GM18868 (cell line): ENCODE measurements around the gene ATG10.
A peak's percentile ranks its signal among the peaks of the same experiment; 100 is the strongest.
"Not testable (repeated sequence)": the region's sequence is repeated elsewhere in the genome, so short reads cannot be mapped to it uniquely, and the experiment has no call there.

Source experiments
- ATAC-seq: cut with Tn5 transposase; IDR thresholded peaks from one replicate; pipeline ENCODE4 v1.9.1; 2021; ENCODE audit warnings: mild to moderate bottlenecking, moderate library complexity; ENCODE audit not compliant: unreplicated experiment

ATG10 gene

DNA sequence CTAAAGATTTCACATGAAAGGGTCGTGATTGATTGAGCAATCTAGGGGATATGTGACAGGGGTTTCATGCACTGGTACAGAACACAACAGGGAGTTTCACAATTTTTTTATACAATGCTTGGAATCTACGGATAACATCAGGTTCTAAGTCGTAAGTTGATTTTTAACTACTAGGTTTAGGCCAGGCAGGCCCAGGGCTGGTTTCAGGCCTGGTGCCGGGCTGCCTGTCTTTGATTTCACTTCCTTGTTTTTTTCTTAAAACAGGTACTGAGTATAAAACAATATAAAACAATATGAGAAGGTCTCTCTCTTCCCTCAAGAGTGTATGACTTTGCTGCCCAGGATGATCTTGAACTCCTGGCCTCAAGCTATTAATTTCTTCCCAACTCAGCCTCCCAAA is 301.6 kb downstream of the ATG10 start:
- ATAC-seq = not testable (repeated sequence)

DNA sequence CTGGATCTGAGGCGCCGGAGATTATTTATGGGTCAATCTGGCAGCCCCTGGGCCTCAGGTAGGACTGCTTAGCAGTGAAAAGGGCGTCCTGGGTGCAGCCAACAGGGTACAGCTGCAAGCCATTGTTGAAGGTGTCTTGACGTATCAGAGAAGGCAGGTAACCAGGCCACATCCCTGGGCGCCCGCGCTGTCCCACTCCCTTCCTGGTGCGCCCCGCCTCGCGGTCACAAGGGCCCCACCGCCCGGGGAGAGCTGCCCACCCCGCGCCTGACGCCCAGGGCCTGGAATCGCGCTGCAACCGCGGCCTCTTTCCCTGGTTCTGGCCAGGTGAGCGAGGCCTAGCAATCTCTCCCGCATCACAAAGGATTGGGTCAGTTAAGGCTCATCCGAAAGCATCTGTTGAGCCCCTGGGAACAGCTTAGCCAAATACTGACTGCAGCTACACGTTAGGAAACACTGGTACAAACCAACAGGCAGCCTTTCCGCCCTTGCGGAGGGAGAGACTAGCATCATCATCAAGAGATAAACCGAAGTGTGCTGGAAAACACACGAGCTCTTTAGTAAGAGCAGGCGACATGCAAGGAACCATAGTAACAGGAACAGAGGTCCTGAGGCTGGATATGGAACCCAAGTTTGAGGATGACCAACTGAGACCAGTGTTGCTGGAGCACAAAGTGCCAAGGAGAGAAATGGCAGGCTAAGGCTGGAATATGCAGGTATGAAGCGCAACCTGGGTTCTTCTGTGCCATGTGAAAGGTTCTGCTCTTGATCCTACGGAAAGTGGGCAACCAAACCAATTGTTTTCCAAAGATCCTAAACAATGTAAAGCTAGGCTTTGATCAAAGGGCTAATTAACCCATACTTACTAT is 302.8 kb downstream of the ATG10 start:
- no peak for ATAC-seq

DNA sequence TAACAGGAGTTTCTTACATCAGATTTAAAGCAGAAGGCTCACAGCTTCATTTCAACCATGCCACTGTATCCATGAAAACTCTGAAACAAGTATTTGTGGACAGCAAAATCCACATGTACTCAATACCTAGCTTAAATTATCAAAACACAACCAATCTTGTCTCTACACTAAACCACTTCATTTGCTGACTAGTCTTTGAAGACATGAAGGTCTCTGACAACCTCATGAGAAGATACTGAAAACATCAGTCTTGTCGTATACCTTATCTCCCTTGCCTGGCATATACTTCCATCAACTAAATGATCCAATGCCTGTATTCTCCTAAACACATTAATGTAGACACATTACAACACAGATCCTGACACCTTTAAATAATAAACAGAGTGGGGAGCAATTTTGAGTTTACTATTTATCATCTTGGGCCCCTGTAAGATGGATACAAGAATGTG is 303.4 kb downstream of the ATG10 start:
- no peak for ATAC-seq

DNA sequence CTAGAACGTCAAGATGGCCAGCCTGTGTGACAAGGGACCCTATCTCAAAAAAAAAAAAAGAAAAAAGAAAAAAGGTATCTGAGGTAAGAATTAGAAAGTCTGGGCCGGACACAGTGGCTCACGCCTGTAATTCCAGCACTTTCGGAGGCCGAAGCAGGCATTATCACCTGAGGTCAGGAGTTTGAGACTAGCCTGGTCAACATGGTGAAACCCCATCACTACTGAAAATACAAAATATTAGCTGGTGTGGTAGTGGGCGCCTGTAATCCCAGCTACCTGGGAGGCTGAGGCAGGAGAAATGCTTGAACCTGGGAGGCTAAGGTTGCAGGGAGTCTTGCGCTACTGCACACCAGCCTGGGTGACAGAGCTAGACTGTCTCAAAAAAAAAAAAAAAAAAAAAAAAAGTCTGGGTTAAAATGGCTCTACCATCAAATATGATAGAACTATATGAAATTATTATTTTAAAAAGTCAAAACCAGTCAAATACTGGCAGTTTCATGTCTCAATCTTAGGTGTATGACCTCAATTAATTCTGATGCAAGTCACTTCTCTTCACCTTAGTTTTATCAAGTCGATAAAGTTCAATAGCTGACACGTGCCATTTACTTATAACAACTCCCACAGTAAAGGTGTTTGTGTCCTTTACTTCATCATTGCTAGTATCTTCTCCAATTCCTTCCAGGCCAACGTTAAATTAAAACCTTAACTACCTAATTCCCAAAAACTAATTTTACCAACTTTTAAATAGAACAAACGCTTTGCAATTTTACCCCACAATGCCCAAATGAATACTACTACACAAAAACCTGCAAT is 305.2 kb downstream of the ATG10 start:
- ATAC-seq = no peak

DNA sequence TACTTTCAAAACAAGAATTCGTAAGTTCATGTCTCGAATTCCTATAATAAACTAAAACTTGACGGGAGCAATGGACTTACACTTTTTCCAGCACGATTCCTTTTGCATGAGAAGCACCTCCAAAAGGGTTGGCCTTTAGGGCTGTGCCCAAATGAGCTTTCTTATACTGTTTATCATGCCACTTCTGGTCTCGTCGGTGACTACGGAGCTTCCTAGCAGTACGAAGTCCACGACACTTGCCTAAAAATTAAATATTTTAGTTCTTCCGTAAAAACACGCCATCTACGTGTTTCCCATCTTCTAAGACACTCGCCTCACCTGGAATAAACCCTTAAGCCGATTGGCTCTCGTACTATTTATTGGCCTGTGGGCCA is 305.8 kb downstream of the ATG10 start:
- ATAC-seq = no peak

DNA sequence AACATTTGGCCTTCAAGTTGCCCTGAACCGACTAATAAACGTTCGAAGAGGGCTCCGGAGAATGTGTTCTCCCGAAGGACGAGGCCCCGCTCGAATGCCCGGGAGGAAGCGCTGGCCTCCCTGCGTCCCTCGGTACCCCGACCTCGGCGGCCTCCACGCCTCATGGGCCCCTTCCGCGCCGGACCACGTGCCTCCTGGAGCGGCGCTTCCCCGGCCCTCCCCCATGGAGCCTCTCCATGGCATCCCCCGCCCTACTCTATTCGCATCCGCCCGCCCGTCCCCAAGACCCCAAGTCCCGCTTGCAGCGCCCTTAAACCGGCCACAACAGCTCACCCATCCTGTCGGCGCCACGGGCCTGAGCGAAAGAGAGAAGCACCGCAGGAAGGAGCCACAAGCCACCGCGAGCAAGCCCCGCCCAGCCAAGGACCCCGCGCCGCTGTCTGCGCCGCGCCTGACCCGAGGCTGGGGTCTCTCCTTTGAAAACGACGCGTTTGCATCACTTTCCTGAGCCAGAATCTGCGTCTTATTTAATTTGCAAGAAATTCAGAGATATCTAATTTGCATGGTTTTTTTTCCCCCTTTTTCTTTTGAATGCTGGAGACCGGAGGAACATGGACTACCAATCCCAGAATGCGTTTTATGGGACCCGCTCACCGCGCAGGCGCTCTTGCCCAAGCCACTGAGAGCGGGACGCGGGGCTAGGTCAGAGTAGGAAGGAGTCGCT is 306.3 kb downstream of the ATG10 start, which contains the start of gene RPS23:
RPS23 (minus strand) TSS at position 368 of the 724 bp plus-strand sequence; CDS start at position 337, 31 bp downstream.
- ATAC-seq = peak; percentile 92

DNA sequence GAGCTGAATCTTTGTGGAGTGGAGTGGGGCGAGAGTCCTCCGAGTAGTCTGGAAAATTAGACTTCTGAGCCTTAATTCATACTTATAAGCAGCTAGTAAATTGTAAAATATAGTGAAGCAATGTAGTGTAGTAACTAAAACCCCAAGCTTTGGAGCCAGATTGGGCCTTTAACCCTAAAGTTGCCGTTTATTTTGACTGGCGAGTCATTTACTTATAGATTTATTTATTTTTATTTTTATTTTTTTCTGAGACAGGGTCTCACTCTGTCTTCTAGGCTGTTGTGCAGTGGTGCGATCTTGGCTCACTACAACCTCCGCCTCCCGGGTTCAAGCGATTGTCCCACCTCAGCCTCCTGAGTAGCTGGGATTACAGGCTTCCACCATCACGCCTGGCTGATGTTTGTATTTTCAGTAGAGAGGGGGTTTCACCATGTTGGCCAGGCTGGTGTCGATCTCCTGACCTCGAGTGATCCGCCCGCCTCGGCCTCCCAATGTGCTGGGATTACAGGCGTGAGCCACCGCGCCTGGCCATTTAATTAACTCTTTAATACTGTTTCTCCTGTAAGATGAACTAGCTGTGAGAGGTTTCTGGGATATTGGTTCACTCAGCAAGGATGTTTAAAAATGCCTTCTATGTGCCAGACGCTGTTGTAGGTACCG is 307.0 kb downstream of the ATG10 start:
- ATAC-seq = no peak

DNA sequence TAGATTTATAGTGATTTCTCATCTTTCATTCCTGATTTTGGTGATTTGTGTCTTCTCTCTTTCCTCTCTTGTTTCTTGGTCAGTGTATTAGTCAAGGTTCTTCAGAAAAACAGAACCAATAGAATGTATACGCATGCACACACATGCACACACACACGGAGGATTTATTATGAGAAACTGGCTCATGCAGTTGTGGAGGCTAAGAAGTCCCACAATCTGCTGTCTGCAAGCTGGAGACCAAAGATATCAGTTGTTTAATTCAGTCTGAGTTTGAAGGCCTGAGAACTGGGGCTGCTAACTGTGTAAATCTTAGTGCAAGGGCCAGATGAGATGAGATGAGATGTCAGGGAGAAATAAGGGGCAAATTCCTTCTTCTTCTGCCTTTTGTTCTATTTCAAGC is 312.1 kb downstream of the ATG10 start:
- ATAC-seq = no peak

DNA sequence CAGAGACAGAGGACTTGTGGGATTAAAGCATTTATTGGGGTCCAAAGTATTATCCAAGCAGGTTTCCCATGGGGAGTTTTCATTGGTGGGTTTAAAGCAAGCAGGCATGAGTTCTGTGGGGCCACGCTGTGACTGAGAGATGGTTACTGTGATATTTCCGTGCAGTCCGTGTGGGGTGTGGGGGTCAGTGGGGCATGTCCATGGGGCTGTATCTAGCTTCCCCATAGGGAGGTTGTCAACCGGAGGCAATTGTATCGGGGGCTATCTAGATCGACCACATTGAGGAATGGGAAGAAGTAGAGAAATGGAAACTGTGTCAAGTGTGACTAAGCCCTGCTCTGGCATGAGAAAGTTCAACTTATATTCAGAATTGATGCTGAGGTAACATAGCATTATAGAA is 313.4 kb downstream of the ATG10 start:
- no peak for ATAC-seq

DNA sequence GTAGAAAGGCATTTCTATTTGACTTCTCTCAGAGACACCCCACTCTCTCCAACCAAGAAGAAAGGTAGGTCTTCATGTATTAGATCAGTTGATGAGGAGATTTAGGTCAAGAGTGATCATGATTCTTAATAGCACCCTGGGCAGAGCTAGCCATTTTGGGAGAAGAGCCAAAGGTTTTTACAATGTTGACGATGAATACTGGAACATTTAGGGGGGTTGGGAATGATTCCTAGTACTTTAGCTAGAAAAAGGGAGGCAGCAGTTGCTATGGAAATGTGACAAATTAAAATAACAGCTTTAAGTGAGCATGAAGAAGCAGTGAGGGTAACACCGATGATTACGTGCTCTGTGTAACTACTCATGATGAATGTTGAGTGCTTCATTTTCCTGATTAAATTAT is 315.8 kb downstream of the ATG10 start:
- no peak for ATAC-seq

DNA sequence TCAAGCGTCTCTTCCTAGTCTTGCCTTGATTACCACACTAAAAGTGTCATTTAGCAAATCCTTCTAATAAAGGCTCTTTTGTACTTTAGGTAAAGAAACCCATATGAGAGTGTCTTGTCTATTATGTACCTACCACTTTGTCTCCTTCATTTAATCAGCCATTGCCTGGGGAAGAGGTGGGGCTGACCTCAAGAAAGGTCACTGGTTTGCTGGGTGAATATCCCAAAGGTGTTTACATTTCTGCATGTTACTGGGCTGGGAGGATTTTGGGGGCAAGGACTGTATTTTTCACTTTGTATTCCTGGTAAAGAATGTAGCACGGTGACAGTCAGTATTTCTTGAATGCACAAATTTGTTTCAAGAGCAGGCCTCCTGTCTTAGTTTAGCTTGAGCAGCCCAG is 318.2 kb downstream of the ATG10 start:
- ATAC-seq = no peak

DNA sequence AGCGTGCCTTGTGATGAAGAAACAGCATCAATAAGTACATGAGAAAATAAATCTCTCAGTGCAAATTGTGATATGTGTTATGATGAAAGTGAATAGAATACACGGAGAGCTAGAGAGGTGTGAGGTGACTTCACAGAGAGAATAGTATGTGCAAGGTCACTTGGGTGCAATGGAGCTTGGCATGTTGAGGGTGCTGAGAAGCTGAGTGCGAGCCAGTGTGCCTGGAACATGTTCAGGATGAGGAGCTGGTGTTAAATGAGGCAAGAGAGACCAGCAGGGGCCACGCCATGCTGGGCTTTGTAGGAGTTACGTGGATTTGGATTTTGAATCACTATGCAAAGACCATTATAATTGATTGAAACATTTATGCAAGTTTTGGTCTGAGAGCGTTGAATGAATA is 319.1 kb downstream of the ATG10 start:
- ATAC-seq = no peak

DNA sequence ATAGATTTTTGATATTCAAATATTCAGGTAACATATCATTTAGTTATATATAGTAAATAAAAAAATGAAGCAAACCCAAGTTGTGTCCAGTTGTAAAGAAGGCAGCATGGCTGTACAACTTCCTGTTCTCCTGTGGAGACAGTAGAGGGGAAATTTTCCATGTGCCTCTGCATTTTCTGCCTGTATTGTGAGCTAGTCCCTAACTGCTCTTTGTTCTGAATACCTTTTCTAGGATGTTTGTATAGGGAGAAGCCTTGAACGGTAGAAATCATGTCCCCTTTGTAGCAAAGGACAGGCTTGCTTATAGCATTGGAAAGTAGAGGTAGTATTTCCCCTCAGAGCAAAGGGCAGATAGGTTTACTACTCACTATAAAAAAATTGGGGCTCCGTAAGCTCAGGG is 319.6 kb downstream of the ATG10 start:
- no peak for ATAC-seq

DNA sequence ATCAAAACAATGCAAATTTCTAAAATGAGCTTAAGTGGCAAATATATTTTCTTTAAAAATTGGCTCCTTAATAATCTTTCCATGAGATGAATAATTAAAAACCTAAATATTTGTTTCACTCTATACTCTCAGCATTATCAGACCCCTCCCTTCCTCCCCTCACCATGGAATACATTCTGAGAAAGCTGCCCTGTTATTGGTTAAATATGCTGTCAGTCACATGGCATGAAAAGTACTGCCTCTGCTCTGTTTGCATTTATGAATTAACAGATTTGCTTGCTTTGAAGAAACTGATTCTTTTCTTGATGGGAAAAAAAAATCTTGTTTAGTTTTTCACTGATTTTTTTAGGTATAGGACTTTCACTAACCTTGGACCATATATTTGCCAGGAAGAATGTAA is 323.3 kb downstream of the ATG10 start:
- no peak for ATAC-seq

DNA sequence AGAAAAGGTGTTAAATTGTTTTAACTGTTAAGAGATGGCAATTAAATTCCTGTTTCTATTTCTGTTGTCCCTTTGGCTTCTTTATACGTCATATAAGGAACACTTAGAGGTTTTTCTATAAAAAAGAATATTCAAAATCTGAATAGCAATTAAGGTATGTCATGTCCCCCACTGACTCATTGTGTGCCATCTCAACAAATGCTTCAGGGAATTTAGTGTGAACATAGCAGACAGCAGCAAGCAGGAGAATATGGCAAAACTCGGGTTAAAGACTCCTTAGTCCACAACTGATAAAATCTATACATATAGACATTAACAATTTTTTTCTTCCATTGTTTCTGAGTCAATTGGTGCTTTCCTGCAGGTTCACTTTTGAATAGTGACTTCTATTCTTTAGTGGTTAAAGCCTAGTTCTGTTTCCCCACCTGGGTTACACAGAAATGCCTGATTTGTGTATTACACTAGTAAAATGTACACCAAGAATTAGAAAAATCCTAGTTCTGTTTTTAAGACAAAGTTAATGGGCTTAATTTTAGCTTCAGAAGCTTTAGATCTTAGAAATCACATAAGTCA is 324.2 kb downstream of the ATG10 start:
- no peak for ATAC-seq

DNA sequence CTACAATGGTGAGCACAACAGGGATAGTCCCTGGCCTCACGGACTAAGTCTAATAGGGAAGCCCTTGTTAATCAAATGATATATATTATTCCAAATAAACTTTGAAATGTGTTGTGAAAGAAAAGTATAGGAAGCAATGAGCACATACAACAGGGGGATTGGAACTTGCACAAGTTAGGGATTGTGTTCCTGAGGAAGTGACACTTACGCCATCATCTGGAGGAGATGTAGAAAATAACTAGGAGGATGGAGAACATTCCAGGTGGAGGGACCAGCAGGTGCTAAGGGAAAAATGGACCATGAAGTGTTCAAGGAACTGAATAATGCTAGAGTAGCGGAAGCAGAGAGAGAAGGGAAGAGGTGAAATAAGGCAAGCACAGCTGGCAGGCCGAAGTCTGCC is 325.1 kb downstream of the ATG10 start:
- ATAC-seq = no peak

DNA sequence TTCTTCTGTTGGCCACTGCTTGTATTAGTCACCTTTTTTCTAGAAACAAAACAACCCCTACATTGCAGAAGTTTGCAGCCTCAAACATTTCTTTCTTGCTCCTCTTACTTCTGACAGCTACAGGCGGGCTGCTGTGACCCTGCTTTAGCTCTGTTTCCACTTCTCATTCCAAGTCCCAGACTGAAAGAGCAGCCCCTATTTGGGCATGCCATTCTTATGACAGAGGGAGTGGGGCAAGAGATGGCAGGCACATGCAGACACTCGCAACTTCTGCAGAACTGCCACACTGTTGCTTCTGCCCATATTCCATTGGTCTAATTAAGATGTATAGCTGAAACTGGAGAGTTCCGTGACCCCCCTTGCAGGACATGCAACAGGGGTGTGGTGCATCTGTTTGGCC is 325.9 kb downstream of the ATG10 start:
- ATAC-seq = no peak

DNA sequence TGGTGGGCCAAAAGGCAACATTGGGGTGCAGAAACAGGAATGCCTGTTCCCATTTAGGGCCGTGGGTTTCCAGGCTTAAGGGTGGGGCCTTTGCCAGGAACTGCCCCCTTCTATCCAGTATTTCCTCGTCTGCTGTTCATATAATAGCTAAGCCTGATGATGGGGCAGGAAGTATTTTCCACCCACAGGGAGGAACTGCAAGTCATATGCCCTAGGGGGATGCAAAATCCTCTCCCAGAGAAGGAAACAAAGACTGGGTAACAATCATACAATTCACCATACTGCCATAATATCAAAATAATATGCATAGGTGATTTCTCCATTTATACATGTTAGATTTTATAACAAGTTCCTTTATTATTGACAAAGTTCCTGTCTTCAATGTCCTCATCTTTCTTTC is 326.8 kb downstream of the ATG10 start:
- no peak for ATAC-seq

DNA sequence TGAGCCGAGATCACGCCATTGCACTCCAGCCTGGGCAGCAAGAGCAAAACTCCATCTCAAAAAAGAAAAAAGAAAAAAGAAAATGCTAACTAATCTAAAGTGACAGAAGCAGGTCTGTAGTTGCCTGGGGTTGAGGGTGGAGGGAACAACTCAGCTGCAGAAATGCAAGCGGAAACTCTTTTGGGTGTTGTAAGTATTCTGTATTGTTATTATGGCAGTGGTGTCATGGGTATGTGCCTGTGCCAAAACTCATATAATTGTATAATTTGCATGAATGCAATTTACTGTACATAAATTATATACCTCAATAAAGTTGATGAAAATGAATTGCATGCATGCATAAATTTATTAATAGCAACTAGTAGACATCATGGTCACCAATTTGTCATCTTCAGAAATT is 329.4 kb downstream of the ATG10 start:
- ATAC-seq = no peak
